A172 (cell line): ENCODE results near the gene RGS12. TPM values are rescaled to one million over a fixed set of nuclear protein-coding genes. Genes with fewer than 3 reads are reported as not detected.
A peak's percentile ranks its signal among the peaks of the same experiment; 100 is the strongest.

Source experiments
- DNase-seq: peaks from one replicate; pipeline ENCODE4 v3.0.0-alpha.2; 2015; ENCODE audit warnings: low spot score
- total RNA-seq: library from RNA; depleted of rRNA; stranded (reverse); fragments of >200 nt; shearing (Covaris generic); gene quantifications from 2 replicates; pipeline ENCODE4 v1.2.3, GENCODE V29; 2014

The RGS12 gene
- total RNA-seq, 1 experiment from 2014 or later: 12.4 TPM

DNA sequence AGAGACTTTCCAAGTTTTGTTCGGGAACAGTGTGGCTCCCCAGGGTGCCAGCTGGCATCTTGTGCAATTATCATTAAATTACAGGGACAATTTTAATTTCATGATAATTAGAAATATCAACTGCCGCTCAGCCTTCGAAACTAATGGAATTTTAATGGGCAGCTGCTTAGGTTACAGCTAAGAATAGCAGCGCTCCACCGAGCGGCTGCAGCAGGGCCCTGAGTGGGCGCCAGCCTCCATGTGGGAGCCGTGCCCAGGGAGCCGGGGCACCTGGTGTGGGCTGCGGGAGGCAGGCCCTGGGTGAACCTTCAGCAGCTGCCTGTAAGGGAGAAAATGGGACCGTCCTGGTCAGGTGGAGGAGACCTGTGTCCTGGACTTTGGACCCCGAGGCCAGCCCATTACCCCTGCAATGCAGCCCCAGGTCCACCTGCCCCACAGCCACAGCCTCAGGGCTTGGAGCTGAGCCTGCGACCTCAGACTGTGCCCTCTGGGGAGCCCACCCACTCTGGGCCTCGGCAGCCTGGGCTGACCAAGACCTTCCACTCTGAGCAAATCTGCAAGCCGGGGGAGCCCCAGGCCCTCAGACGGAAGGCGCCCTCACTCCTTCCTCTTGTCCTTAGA lies 22.7 kb upstream of the RGS12 start:
- DNase-seq: no peak

DNA sequence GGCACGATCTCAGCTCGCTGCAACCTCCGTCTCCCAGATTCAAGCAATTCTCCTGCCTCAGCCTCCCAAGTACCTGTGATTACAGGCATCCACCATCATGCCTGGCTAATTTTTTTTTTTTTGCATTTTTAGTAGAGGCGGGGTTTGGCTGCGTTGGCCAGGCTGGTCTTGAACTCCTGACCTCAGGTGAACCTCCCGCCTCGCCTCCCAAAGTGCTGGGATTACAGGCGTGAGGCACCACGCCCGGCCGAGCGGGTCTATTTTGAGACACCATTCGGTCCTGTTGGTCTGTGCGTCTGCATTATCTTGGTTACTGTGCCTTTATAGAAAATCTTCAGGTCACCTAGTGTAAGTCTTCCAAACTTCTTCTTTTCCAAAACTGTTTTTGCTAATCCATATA lies 21.7 kb upstream of the RGS12 start:
- DNase-seq: no peak

DNA sequence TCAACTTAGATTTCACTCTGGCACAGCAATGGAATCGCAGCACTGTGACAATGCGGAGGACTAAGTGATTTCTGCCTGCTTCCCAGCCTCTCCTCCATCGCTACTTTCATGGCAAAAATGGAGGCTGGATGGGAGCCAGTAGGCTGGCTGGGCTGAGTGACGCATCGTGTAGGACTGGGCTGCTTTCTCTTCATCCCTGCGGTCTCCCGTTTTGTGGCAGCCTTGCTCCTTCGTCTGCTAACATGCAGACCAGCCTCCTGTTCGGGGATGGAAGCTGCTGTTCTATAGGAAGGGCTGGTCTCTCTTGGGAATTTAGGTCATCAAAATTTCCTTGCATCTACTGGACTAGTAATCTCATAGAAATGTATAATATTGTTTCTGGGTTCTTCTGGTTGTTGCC lies 15.8 kb upstream of the RGS12 start:
- peak; percentile 73 for DNase-seq

DNA sequence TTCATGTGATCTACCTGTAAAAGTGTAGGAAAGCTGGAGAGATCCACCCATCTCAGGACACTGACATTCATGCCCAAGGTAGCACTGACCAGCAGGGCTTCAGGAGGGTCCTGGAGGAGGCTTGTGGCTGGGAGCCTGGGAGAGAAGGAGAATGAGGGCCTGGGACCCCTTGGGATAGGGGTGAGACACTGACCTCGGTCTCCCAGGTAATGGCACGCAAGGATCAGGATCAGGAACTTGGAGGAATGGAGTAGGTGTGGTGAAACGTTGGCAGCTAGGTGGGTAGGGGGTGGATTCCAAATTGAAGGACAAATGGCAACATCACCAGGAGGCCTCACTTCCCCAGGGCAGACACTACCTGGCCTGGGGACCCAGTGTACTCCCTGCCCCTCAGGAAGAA lies 12.4 kb upstream of the RGS12 start:
- no peak for DNase-seq

DNA sequence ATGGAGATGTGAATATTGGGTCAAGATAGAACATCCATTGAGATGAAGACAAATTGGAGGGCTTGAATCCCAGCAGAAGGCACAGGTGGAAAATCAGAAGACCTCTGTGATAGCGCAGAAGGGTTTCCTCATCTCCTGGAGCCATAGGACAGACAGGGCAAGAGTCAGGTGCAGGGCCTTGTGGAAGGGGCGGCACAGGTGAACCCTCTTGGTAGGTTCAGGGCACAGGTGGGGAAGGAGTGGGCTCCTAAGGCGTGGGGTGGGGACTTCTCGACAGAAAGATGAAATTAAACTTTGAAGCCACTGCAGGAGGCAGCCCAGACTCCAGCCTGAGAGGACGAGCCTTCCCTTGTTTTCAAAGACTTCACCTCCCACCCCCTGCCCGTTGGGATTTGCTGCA lies 9.3 kb upstream of the RGS12 start:
- no peak for DNase-seq

DNA sequence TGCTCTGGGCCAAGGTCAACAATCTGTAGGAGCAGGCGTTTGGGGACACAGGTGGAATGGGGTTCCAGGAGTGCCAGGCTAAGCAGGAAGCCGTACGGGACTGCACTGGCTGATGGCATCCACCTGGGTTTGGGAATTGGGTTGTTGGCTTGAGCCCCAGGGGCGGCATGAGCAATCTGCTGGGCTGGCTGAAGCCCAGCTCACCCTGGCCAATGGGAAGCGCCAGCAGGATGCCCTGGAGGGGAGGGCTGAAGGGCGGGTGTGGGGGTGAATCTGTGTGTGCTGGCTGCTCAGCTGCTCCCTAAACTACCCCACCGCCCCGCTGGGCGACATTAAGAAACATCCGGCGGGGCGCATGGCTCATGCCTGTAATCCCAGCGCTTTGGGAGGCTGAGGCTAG lies 8.9 kb upstream of the RGS12 start:
- peak; percentile 34 for DNase-seq

DNA sequence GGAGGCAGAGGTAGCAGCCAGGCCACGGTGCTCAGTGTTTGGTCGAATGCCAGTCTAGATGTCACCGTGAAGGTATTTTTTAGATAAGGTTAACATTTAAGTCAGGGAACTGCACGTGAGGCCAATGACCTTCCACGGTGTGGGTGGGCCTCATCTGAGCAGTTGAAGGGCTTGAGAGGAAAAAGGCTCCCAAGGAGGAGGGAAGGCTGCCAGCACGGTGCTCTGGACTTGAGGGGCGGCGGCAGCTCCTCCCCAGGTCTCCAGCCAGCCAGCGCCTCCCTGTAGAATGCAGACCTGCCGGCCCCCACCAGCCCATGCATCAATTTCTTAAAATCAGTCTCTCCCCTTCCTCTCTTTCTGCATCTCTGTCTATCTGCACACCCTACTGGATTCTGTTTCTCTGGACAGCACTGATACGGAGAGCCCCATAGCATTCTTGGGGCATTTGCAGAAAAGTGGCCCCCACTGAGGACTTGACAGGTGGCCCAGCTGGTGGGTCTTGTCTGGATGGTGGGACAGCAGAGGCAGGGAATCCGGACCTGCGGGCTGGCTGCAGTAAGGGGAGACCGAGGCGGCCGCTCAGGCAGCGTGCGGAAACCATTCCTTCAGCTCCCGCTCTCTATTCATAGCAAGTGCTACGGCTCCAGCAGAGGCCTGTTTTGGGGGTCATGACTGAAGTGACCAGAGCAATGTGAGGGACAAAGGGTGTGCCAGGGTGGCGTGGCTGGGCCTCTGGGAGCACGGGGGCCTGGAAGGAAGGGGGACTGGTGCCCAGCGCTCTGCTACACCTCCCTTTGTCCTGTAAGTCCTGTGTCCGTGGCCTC lies 7.9 kb upstream of the RGS12 start:
- DNase-seq: no peak

DNA sequence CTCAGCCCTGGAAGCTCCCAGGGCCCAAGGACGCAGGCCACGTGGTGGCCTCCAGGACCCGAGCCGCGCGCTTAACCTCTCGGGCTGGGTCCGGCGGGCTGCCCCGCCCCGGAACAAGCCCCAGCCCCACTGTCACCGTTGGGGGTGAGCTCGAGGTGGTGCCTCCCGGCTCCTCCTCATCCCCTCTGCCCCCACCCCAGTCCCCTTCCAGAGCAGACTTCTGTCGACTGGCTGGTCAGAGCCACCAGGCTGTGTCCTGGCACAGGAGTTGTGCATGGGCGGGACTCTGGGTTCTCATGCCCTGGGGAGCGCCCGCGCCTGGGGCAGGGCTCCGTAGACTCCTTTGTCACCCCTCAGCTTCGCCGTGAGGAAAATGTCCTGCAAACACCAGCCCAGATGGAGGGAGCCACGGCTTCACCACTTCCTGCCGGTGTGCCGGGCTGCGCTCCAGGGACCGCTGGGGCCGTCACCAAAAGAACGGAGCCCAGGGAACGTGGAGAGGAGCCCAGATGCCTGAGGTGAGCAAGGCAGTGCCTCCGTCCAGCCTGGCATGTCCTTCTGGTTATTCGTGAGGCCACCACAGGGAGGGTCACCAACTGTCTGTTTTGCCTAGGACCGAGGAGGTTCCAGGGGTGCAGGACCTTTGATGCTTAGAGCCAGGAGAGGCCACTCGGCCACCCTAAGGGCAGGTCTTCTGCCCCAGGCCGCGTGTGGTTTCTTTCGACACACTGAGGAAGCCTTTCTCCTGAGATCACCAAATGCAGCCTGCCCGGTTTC lies 7.1 kb upstream of the RGS12 start:
- DNase-seq: peak; percentile 46

DNA sequence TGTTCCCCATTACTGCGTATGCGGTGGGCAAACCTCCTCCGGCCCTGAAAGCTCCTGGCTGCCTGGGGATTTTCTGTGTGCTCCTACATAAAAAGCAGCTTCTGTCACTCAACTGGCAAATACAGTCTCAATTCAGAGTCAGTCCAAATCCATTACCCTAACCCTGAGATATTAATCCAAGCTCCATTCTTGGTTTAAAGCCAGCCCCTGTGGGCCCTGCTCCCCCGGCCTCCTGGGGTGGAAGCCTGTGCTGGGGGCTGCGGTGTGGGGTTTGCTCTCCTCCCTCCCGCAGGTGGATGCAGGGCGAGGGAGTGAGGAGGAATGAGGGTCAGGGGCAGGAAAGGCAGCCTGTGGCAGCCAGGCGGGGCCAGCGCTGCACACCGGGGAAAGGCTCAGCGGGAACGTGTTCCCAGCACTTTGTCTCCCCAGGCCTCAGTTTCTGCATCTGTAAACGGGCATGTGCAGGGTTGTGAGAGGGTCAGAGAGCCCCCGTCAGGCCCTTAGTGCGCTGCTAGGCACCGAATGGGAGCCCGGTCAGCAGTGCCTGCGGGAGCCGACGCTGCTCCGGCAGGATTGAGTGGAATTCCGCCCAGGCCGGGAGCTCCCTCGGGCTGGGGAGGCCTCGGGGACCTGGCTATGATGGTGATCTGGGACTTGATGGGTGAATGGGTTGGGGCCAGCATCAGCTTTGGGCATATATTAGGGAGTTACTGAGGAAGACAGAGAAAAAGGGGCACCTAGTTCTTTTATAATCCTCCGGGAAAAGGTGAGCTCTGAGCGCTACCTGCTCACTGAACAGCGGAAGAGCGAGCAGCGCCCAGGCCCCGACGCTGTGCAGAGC lies 6.3 kb upstream of the RGS12 start:
- no peak for DNase-seq

DNA sequence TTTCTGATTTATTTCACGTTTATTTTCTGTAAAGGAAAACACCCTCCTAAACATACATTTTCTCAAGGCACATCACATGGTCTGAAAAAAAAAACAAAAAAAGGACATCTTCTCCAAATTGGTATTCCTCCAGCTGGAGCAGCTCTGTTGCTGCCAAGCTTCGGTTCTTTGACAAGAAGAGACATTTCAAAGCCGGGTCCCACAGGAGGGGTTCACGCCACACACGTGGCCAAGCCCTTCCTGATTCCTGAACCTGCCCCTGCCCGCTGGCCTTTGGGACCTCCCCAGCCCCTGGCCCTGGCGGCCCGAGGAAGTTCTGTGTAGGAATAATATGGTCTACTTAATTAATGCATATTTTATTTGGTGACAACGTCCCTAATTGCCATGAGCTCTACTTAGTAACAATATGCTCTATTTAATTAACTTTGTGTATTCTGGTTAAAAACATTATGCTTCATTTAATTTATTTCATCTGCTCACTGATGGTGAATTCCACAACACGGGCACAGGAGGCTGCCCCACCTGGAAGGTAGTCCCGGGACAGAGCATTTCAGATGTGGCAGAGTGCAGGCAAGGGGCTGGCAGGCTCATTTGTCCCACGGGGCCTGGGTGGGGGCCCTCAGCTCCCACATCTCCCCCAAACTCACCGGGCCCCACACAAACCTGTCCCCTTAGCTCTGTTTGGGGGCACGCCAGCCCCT lies 5.4 kb upstream of the RGS12 start:
- DNase-seq: no peak

DNA sequence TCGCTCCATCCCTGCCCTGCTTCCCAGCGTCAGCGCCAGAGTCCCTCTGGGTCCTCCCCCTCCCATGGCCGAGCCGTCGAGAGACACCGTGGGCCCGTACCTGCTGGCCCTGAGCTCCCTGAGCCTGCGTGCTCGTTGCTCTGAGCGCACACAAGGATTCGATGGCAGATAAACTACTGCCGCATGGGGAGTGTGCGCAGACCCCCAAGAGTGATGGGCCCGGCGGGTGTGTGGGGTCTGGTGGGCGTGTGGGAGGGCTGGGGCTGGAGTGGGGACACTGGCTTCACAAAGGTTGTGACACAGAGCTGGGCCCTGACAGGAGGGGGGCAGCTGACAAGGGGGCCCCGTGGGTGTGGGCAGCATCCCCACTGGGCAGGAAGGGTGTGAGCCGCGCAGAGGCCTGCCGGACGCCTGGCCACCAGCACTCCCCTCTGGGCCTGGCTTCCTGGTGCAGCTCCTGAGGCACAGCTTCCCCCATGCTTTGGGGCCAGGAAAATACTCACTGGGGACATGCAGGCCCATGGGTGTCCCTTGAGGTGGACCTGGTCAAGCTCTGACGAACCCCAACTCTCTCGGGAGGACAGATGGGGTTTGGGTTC lies 4.8 kb upstream of the RGS12 start:
- no peak for DNase-seq

DNA sequence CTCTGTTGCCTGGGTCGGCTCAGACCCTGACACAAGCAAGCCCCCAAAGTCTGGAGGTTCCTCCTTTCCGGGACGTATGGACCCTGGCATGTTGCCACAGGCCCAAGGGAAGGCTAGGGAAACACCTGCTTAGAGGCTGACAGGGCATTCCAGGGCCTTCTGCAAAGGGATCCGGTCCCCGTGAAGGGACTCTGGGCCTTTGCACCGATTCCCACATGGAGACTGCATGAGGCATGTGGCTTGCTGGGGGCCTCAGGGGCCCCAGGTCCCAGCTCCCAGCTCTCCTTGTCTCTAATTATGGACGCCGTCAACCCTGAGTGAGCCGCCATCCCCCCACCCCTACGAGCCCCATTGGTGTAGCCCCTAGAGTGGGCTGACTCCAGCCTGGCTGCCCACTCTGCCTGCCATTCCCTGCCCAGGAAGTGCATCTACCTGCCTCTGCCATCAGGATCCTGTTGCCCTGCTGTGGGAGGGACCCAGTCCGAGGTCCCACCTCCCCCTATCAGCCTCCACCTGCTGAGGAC lies 4.2 kb upstream of the RGS12 start:
- no peak for DNase-seq

DNA sequence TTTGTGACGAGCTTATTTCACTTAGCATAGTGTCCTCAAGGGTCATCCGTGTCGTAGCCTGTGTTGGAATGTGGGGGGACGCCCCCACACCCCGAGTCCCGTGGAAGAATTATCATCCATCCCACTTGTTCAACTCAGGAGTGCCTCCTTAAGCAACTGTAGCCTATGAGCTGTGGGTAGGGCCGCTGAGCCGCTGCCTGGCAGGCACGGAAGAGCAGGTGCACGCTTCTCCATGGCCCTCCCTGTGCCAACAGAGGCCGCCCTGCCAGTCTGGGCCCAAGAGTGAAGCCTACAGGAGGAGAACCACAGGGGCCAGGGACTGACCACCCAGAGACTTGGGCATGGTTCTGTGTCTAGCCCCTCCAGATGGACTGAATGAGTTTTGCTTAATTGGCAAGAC lies 2.3 kb upstream of the RGS12 start:
- no peak for DNase-seq

DNA sequence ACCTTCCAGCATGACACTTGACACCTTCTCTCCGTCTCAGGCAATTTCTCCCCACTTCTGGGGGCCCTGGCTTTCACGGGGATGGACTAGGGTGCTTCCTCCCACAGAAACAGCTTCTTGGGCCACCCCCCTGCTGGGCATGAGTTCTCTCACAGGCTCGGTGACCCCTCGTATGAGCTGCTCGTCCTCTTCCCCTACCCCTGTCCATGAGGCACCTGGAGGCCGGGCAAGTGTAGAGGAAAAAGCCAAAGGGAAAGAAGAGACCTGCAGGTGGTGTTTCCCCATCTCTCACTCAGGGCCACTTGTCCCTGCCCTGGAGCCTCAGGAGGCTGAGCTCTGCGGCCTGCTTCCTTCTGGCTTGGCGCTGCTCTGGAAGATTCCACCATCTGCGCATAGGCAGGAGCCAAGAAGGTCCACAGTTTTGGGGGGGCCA lies 1.9 kb upstream of the RGS12 start:
- no peak for DNase-seq

DNA sequence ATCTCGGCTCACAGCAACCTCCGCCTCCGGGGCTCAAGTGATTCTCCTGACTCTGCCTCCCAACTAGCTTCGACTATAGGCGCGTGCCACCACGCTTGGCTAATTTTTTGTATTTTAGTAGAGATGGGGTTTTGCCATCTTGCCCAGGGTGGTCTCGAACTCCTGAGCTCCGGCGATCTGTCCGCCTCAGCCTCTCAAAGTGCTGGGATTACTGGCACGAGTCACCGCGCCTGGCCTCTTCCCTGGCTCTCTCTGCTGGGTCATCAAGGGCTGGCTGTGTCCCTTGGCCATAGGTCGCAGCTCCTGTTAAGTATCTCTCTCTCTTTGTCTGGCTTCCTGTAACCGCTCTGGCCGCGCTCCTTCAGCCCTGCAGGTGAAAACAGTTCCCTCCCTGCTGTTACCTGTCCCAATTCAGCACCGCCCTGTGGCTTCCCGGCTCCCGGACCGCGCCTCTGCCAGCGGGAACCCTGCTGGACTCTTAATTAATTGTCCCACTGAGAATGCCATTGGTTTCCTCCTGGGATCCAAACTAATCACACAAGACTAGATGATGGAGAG lies 1.3 kb upstream of the RGS12 start:
- DNase-seq: no peak

DNA sequence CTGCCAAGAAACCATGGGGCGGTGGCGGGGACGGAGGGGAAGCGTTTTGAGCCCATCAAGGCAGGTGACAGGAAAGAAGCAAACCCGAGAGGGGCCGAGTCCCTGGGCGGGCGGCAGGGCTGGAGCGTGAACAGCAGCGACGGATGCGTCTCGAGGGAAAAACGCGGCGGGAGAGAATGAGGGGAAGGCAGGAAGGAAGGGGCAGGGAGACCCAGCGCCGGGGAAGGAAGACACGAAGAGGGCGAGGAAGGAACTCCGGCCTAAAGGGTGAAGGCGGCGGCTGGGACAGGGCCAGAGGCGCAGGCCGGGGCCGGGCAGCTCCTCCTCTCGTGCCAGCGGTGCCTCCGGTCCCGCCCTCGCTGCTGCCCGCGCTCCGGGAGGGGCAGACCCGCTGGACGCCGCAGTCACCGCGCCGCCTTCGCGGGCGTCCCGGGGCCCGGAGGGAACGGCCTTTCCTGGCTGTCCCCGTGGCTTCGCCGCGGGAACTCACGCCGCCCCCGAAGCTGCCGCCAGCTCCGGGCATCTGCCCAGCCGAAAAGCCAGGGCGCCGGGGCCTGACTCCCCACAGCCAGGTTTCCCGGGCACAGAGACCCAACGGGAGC lies 751 bp upstream of the RGS12 start:
- DNase-seq: peak; percentile 41

DNA sequence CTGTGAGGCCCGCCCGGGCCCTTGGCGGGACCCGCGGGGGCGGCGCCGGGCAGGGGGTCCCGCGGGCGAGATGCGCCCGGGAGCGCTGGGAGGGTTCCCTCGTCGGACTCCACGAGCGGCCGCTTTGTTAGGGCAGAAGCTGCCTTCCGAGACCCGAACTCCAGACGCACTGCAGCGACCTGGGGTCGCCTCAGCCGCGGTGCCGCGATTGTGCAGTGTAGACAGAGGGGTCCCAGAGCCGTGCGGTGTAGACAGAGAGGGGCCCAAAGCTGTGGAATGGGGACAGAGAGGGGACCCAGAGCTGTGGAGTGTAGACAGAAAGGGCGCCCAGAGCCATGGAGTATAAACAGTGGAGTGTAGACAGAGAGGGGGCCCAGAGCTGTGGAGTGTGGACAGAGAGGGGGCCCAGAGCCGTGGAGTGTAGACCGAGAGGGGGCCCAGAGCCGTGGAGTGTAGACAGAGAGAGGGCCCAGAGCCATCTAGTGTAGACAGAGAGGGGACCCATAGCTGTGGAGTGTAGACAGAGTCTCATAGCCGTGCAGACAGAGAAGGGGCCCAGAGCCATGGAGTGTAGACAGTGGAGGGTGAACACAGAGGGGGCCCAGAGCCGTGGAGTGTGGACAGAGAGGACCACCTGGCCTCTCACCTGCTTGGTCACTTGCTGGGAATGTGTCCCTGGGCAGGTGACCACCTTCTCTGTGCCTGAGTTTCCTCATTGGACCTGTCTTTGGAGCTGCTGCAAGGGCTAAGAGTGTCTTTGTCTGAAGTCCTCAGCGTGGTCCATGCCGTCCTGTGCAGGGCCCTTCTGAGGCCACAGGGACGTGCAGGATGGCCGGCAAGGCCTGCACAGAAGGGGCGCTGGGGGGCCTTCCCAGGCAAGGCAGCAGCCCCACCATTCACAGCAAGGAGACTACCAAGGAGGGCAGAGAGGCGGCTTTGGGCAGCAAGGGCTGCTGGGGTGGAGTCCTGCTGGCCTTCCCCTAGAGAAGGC lies 875 bp downstream of the RGS12 start:
- no peak for DNase-seq

DNA sequence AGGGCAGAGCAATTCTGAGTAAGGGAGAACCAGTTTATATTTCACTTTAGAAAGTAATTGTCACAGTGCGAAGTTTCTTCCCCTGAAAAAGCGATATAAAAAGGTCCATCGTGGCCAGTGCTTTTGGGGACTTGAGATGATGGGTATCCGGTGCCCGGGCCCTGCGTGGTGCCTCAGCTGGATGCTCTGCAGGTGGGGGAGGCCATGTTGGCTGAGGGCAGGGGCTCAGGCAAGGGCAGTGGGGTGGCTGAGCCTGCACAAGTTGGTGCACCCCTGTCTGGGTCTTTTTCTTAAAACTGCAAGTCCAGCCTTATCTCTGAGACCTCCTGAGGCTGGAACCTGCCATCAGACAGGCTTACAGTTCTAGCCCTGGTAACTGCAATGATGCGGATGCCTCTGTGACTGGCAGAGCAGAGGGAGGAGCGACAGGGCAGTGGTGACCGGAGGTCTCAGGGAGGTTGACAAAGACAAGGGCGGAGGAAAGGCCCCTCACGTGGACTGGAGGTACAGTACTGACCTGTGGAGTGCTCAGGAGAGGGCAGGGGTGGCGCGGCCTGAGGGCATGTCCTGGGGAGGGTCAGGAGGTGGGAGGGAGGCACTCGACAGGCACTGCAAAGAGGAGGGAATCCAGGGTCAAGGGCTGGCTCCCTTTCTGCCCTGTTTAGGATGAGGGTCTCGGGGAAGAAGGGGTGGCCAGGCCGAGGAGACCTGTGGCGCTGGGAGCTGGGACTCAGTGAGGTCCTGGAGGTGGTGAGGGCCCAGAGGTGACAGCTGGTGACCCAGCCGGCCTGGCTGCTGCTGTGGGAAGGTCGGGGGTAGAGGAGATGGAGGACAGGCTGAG lies 1.8 kb downstream of the RGS12 start:
- DNase-seq: no peak
